Loucy (cell line): ENCODE data around the gene AMBRA1.

Experiments used
- H2AFZ ChIP-seq: fragments of 200-600 bp; sonication (generic); 2 replicates; pipeline ENCODE4 v1.6.0; 2016; ENCODE audit warnings: antibody characterized with exemption, mild to moderate bottlenecking, low read length, moderate library complexity
- H3F3A ChIP-seq: fragments of 200-600 bp; 2 replicates; pipeline ENCODE4 v1.6.0; 2016; ENCODE audit warnings: antibody characterized with exemption, low read depth, mild to moderate bottlenecking
- H3K27me3 ChIP-seq: fragments of 200-600 bp; sonication (generic); 2 replicates; pipeline ENCODE4 v1.6.1; 2014; ENCODE audit warnings: low read length, mild to moderate bottlenecking; ENCODE audit not compliant: insufficient read depth, poor library complexity, severe bottlenecking
- H3K36me3 ChIP-seq: fragments of 200-600 bp; sonication (generic); 2 replicates; pipeline ENCODE4 v1.6.1; 2016; ENCODE audit warnings: low read length; ENCODE audit not compliant: insufficient read depth
- H3K4me1 ChIP-seq: fragments of 200-600 bp; sonication (generic); 2 replicates; pipeline ENCODE4 v1.5.1; 2014; ENCODE audit warnings: low read length, mild to moderate bottlenecking; ENCODE audit not compliant: insufficient read depth, poor library complexity, severe bottlenecking
- H3K4me2 ChIP-seq: fragments of 200-600 bp; sonication (generic); 2 replicates; pipeline ENCODE4 v1.6.0; 2014; ENCODE audit warnings: antibody characterized with exemption, low read length, low read depth, mild to moderate bottlenecking; ENCODE audit not compliant: poor library complexity, severe bottlenecking
- H3K4me3 ChIP-seq: fragments of 200-600 bp; sonication (generic); 2 replicates; pipeline ENCODE4 v1.5.1; 2014; ENCODE audit warnings: low read length, mild to moderate bottlenecking, mixed read lengths; ENCODE audit not compliant: poor library complexity, severe bottlenecking
- H3K79me2 ChIP-seq: fragments of 200-600 bp; sonication (generic); 2 replicates; pipeline ENCODE4 v1.6.1; 2014; ENCODE audit warnings: low read length; ENCODE audit not compliant: insufficient read depth
- H3K9ac ChIP-seq: fragments of 200-600 bp; sonication (generic); 2 replicates; pipeline ENCODE4 v1.6.0; 2014; ENCODE audit warnings: mild to moderate bottlenecking, low read depth, low read length, moderate library complexity; ENCODE audit not compliant: poor library complexity, severe bottlenecking
- H3K9me2 ChIP-seq: fragments of 200-600 bp; sonication (generic); replicated peaks from 2 replicates; pipeline ENCODE4 v1.6.1; 2016; ENCODE audit warnings: low read depth, low read length, mixed read lengths
- H3K9me3 ChIP-seq: fragments of 200-600 bp; sonication (generic); 2 replicates; pipeline ENCODE4 v1.6.1; 2014; ENCODE audit warnings: mild to moderate bottlenecking, antibody characterized with exemption, low read length, low read depth; ENCODE audit not compliant: insufficient read depth
- H4K20me1 ChIP-seq: fragments of 200-600 bp; sonication (generic); 2 replicates; pipeline ENCODE4 v1.6.0; 2014; ENCODE audit warnings: antibody characterized with exemption, low read length, mild to moderate bottlenecking; ENCODE audit not compliant: insufficient read depth, poor library complexity, severe bottlenecking
- CTCF ChIP-seq: fragments of 200-600 bp; sonication (generic); conservative IDR thresholded peaks from 2 replicates; pipeline ENCODE4 v1.5.1; 2014; ENCODE audit warnings: mild to moderate bottlenecking, antibody characterized with exemption, low read length
- EZH2phosphoT487 ChIP-seq: fragments of 200-600 bp; IDR thresholded peaks from 2 replicates; pipeline ENCODE4 v1.6.1; 2018; ENCODE audit warnings: antibody characterized with exemption, mild to moderate bottlenecking, moderate library complexity, borderline replicate concordance

The AMBRA1 gene

GRCh38 chr11:46637546-46637945 lies 43.7 kb upstream of the AMBRA1 start:
- H2AFZ ChIP-seq, result no peak overlapping the region
- TF ChIP-seq EZH2phosphoT487, result no peak
- no peak for TF ChIP-seq CTCF
- H3K4me3 ChIP-seq, result no peak overlapping the region
- no peak overlapping the region for H3K4me2 ChIP-seq
- no peaks in the 10 kb centered on the region for H4K20me1 ChIP-seq
- no peaks in the 10 kb centered on the region for H3K9me3 ChIP-seq
- peaks cover 24% of the 10 kb centered on the region; the same call in 1 of the 2 replicates for H3K36me3 ChIP-seq
- H3F3A ChIP-seq, result no peaks in the 10 kb centered on the region
- H3K79me2 ChIP-seq, result no peaks in the 10 kb centered on the region
- H3K4me1 ChIP-seq, result peaks cover under 1% of the 10 kb centered on the region
- H3K27me3 ChIP-seq, result no peaks in the 10 kb centered on the region
- H3K9me2 ChIP-seq, result no peaks in the 10 kb centered on the region
- no peak overlapping the region for H3K9ac ChIP-seq

GRCh38 chr11:46635557-46636139 lies 41.8 kb upstream of the AMBRA1 start:
- H2AFZ ChIP-seq, result no peak overlapping the region
- H3K4me2 ChIP-seq, result no peak overlapping the region
- H3K36me3 ChIP-seq, result peaks cover 25% of the 10 kb centered on the region; the same call in 1 of the 2 replicates
- H3K4me1 ChIP-seq, result no peaks in the 10 kb centered on the region
- H3F3A ChIP-seq, result no peaks in the 10 kb centered on the region
- TF ChIP-seq EZH2phosphoT487 (no peak), CTCF (no peak)
- no peaks in the 10 kb centered on the region for H3K9me3 ChIP-seq
- no peaks in the 10 kb centered on the region for H4K20me1 ChIP-seq
- no peaks in the 10 kb centered on the region for H3K27me3 ChIP-seq
- no peaks in the 10 kb centered on the region for H3K79me2 ChIP-seq
- H3K9me2 ChIP-seq, result no peaks in the 10 kb centered on the region
- no peak overlapping the region for H3K4me3 ChIP-seq
- no peak overlapping the region for H3K9ac ChIP-seq

- Histone ChIP-seq H3K27me3 (no peaks in the 10 kb centered on the region), H2AFZ (no peak overlapping the region), H3K9me3 (no peaks in the 10 kb centered on the region), H3K9me2 (no peaks in the 10 kb centered on the region), H3K4me1 (no peaks in the 10 kb centered on the region), H3K36me3 (peaks cover 19% of the 10 kb centered on the region; the same call in 1 of the 2 replicates), H3K4me3 (no peak overlapping the region), H4K20me1 (no peaks in the 10 kb centered on the region), H3K79me2 (no peaks in the 10 kb centered on the region), H3K4me2 (no peak overlapping the region), H3K9ac (no peak overlapping the region), H3F3A (no peaks in the 10 kb centered on the region)
- TF ChIP-seq EZH2phosphoT487, result no peak
- TF ChIP-seq CTCF, result no peak
These were observed 39.7 kb upstream of the AMBRA1 start for GRCh38 chr11:46633291-46634217.
